ENCODE results near the gene TEX2.
A peak's percentile ranks its signal among the peaks of the same experiment; 100 is the strongest.
"Not testable (repeated sequence)": the region's sequence is repeated elsewhere in the genome, so short reads cannot be mapped to it uniquely, and the experiment has no call there.

Gene TEX2

DNA sequence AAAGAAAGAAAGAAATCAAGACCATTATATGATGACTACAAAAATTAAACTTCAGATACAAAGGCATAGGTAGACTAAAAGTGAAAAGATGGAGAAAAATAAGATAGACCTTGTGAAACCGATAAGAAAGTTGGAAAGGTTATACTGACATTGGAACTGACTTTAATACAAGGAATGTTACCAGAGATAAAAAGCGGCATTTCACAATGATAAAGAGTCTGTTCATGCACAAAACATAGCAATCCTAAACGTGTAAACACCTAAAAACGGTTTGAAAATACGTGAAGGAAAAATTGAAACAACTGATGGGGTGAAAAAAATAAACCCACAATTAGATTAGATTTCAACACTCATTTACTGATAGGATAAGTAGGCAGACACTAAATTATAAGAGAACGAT lies 123.5 kb downstream of the TEX2 start:
- DNase-seq (ENCODE audit: low read depth in 3 of 3), result no peak

GRCh38 chr17:64138441-64138840 lies 124.6 kb downstream of the TEX2 start:
- no peak for DNase-seq (ENCODE audit: low read depth in 3 of 3)

DNA sequence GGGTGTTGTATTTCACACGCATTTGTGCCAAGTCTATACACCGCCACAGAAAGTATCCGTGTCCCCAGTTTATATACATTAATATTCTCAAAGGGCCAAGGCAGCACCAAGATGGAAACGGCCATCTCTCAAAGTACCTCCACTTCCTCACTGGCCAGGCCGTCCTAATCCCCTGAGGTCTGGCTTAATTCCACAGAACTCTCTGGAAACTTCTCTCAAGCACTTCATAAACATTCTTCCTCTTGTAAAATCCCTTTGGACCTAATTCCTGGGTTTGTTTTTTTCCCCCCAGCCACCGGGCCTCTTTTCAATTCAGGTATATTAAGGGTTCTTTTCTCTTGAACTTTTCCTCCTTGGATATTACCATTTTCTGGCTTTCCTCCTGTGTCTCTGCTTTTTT lies 128.1 kb downstream of the TEX2 start:
- DNase-seq (ENCODE audit: low read depth in 3 of 3), result no peak

DNA sequence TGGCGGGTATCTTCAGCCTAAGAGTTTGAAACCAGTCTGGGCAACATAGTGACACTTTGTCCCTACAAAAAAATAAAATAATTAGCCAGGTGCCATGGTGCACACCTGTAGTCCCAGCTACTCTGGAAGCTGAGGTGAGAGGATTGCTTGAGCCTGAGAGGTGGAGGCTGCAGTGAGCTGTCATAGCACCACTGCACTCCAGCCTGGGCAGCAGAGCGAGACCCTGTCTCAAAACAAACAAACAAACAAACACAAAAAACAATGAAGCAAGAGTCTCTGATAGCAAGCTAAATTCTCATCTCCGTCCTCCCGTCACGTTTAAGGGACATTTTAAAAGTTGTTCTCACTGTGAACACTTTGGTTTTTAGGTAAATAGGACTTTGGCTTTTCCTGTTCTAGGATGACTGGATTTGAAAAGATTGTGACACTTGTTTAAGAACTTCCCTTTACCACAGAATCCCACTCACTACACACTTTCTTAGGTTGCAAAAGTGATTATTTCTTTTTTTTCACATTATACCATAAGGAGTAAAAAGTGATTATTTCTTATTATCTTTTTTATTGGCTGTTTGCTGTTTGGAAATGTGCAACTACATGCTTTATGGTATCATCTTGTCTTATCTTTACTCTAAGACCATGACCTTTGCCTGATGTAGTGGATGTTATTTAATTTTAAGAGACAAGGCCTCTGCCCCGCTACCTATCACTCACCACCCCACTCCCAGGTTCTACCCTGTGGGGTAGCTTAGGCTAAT lies 128.7 kb downstream of the TEX2 start:
- no peak for DNase-seq (ENCODE audit: low read depth in 3 of 3)

DNA sequence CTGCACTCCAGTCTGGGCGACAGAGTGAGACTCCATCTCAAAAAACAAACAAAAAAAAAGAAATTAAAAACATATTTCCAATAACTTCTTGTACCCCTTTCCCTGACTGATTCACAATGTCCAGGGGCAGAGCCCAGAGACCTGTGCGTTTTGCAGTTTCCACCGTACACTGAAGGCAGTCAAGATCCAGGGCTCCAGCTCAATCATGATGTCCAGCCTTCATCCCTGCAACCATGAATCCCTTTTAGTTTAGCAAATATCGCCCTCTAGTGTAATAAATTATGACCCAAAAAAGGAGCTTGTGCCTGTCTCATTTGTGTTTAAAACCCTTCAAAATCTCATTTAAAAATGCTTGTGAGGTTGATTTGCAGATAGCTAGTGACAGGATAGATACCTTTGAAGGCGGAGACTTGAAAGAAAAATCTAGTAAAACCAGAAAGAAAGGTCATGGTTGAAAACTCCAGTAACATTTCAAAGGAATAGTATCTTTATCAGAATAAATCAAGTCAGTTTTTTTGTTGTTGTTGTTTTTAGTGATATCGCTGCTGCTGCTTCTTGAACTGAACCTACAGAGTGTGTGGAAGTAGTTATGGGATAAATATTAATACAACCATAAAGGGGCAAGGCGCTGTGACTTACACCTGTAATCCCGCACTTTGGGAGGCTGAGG lies 129.4 kb downstream of the TEX2 start:
- no peak for DNase-seq (ENCODE audit: low read depth in 3 of 3)

DNA sequence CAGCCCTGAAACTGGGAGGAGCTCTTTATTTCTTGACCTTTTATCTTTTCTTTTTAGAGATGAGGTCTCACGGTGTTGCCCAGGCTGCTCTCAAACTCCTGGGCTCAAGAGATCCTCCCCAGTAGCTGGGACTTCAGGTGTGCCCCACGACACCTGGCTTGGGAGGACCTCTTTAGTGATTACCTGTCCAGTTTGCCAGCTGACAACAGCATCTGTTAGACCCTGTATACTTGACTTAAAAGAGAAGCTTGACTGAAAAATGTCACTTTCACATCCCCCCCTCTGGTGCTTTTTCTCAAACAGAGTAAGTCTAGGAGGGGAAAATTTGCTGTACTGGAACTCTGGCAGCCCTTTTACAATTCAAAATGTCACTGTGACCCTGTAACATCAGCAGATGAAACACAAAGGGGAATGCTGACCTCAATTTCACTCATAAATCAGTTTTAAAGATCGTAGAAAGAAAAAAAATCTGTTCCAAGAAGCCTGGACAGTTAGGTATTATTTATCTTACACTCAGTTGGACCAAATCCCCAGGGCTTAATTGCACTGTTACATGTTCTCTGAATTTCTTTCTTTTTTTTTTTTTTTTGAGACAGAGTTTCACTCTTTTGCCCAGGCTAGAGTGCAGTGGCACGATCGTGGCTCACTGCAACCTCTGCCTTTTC lies 131.3 kb downstream of the TEX2 start:
- DNase-seq (ENCODE audit: low read depth in 3 of 3), result no peak

DNA sequence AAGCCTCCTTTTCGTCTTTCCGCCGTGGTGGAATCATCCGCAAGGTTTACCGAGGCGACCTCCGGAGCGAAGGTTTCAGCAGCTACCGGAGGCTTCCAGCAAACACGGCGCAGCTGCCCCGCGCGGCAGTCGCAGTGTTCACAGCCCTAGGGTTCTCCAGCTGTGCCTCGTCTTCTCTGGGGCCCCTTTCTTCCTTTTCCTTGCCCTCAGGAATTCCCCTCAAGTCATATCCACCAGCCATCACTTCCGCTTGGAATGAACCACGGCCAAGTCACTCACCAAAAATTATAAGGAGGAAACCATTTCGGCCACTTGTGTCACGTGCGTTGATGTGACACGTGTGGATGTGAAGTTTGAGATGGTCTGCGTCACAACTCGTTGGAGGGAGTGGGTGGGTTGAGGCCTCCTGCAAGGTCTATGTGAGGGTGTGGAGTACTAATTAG lies 132.5 kb downstream of the TEX2 start:
- DNase-seq (ENCODE audit: low read depth in 3 of 3), result peak in 2 of 3 experiments; percentile 40 to 49

GRCh38 chr17:64129765-64130558 lies 133.1 kb downstream of the TEX2 start, which contains the start of gene ERN1:
Gene ERN1 (minus strand): TSS chr17:64130144. CDS start chr17:64130029, 115 bp downstream.
- DNase-seq (ENCODE audit: low read depth in 3 of 3), result peak; percentile 85 to 92 (median 89)

GRCh38 chr17:64129515-64129764 lies 133.6 kb downstream of the TEX2 start:
- DNase-seq (ENCODE audit: low read depth in 3 of 3), result peak in 1 of 3 experiments; percentile 9

DNA sequence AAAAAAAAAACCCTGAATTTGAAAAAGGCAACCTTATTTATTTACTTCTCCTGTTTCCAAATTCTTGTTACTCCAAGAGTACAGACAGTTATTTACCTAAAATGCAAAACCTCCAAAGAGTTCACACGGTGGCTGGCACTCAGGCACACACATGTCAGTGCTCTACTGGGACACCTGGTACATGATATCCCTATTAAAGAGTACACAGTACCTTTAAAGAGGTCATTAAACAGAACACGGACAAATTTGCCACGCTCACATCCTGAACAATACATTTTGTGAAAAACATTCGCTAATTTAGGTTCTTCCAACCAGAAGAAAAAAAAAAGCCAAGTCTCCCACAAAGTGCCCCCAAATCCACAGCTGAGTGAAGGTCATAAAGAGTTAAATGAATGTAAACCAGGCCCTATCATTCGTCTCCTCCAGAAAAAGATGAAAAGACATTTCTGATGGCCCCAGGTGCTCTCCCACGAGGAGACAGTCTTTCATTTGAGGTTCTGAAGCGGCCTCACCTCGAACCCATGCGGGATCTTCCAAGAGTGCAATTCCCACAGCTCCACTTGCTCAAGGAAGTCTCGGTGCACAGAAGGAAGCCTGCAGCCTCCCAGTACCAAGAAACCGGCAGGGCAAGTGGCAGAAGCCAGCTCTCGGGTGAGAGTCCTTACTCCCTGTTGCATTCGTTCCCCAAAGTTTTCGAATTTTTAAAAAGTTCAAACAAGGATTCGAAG lies 134.1 kb downstream of the TEX2 start:
- DNase-seq (ENCODE audit: low read depth in 3 of 3), result no peak

- no peak for DNase-seq (ENCODE audit: low read depth in 3 of 3)
Measured at GRCh38 chr17:64126918-64127317, 136.1 kb downstream of the TEX2 start.

DNA sequence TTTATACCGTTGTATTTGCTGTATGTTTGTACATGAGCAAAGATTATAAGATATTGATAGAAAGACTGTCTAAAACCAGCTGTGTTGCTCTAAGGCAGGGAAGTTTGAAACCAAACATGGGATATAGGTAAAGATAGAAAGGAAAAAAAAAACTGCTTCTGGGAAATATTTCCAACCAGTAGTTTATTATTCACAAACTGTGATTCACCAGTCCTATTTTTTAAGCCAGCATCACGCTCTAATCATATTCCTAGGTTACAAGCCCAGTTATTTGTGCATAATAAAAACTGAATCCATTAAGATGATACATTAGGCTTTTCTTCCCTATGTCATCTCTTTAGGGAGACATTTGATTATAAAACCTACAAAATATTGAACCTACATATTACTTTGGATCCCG lies 137.1 kb downstream of the TEX2 start:
- no peak for DNase-seq (ENCODE audit: low read depth in 3 of 3)

- no peak for DNase-seq (ENCODE audit: low read depth in 3 of 3)
Measured at GRCh38 chr17:64124609-64125008, 138.5 kb downstream of the TEX2 start.

- DNase-seq (ENCODE audit: low read depth in 3 of 3), result no peak
Measured at GRCh38 chr17:64123114-64123513, 139.9 kb downstream of the TEX2 start.

GRCh38 chr17:64120972-64121786 lies 141.9 kb downstream of the TEX2 start:
- DNase-seq (ENCODE audit: low read depth in 3 of 3), result not testable (repeated sequence)

GRCh38 chr17:64120159-64120810 lies 142.8 kb downstream of the TEX2 start:
- no peak for DNase-seq (ENCODE audit: low read depth in 3 of 3)

- DNase-seq (ENCODE audit: low read depth in 3 of 3), result no peak
Measured at GRCh38 chr17:64117981-64118979, 144.8 kb downstream of the TEX2 start.

- DNase-seq (ENCODE audit: low read depth in 3 of 3), result no peak
Measured at GRCh38 chr17:64115822-64116534, 147.1 kb downstream of the TEX2 start.
